H1 (cell line): ENCODE measurements around the gene SGO2. TPM values are rescaled to one million over a fixed set of nuclear protein-coding genes. Genes with fewer than 3 reads are reported as not detected.

Experiments used
- CTCF ChIA-PET: fragments of 300-600 bp; sonication (Branson Sonifier 250); formaldehyde crosslinking; loops from one replicate; lab custom pipeline; 2021; ENCODE audit not compliant: partially characterized antibody; lab: Charles Lee
- POLR2A ChIA-PET: fragments of 300-600 bp; sonication (Branson Sonifier 250); formaldehyde crosslinking; loops from one replicate; lab custom pipeline; 2021; ENCODE audit warnings: inconsistent platforms; ENCODE audit not compliant: partially characterized antibody; lab: Charles Lee
- DNase-seq, 2 experiments: peaks; one replicate each; pipeline versions ENCODE4 v3.0.0 to v3.0.0-alpha.2; 2010 to 2022; ENCODE audit warnings: low spot score in 2 of 2, low read depth in 1 of 2, mixed read lengths in 1 of 2
- FAIRE-seq: peaks from 2 replicates; lab custom pipeline; 2011; peaks lifted over from hg19 to GRCh38; lab: Jason Lieb, UNC
- H2AFZ ChIP-seq: 2 replicates; pipeline ENCODE4 v1.8.1; 2012; ENCODE audit warnings: low read length, inconsistent platforms
- H2AK5ac ChIP-seq: 2 replicates; pipeline ENCODE4 v1.6.1; 2013; ENCODE audit warnings: low read depth, low read length
- H2BK120ac ChIP-seq: replicated peaks from 2 replicates; pipeline ENCODE3; 2013; ENCODE audit warnings: low read depth, low read length, inconsistent platforms
- H2BK12ac ChIP-seq: 2 replicates; pipeline ENCODE4 v1.6.1; 2013; ENCODE audit warnings: low read depth, low read length
- H2BK15ac ChIP-seq: 2 replicates; pipeline ENCODE4 v1.6.1; 2013; ENCODE audit warnings: low read length
- H2BK20ac ChIP-seq: 2 replicates; pipeline ENCODE4 v1.6.1; 2013; ENCODE audit warnings: low read length
- H2BK5ac ChIP-seq: 2 replicates; pipeline ENCODE4 v1.6.1; 2013; ENCODE audit warnings: low read depth, low read length
- H3K14ac ChIP-seq: 2 replicates; pipeline ENCODE4 v1.6.1; 2013; ENCODE audit warnings: inconsistent platforms; ENCODE audit not compliant: insufficient read length
- H3K18ac ChIP-seq: 2 replicates; pipeline ENCODE4 v1.6.1; 2013; ENCODE audit warnings: low read length; ENCODE audit errors: extremely low read depth
- H3K23ac ChIP-seq: 2 replicates; pipeline ENCODE4 v1.6.1; 2013; ENCODE audit warnings: inconsistent platforms; ENCODE audit not compliant: insufficient read length
- H3K23me2 ChIP-seq: 2 replicates; pipeline ENCODE4 v1.6.1; 2013; ENCODE audit warnings: low read depth, low read length
- H3K27ac ChIP-seq: 2 replicates; pipeline ENCODE4 v1.6.1; 2011; ENCODE audit warnings: low read depth, low read length, inconsistent platforms
- H3K27me3 ChIP-seq, 4 experiments: replicated peaks in 1 of 4; 1 replicate in 1 of 4; 2 replicates in 3 of 4; pipeline versions ENCODE4 v1.6.1 to v1.8.1; 2011 to 2013; ENCODE audit warnings: low read length in 3 of 4, mild to moderate bottlenecking in 3 of 4, inconsistent platforms in 2 of 4, mixed read lengths in 2 of 4, moderate library complexity in 1 of 4; ENCODE audit not compliant: control insufficient read depth in 3 of 4, insufficient read depth in 3 of 4; ENCODE audit errors: extremely low read depth in 1 of 4
- H3K36me3 ChIP-seq, 4 experiments: 2 replicates each; pipeline versions ENCODE4 v1.6.1 to v1.8.1; 2011 to 2013; ENCODE audit warnings: mild to moderate bottlenecking in 4 of 4, low read length in 3 of 4, moderate library complexity in 2 of 4, control low read depth in 1 of 4, inconsistent platforms in 1 of 4; ENCODE audit not compliant: insufficient read depth in 4 of 4, control insufficient read depth in 2 of 4
- H3K4ac ChIP-seq: replicated peaks from 2 replicates; pipeline ENCODE3; 2013; ENCODE audit warnings: low read length, low read depth, mixed read lengths, inconsistent platforms; ENCODE audit not compliant: insufficient read length
- H3K4me1 ChIP-seq, 4 experiments: replicated peaks in 1 of 4; 1 replicate in 1 of 4; 2 replicates in 3 of 4; pipeline versions ENCODE4 v1.6.1 to v1.8.1; 2011 to 2013; ENCODE audit warnings: low read length in 3 of 4, inconsistent platforms in 2 of 4, mixed read lengths in 1 of 4; ENCODE audit not compliant: insufficient read depth in 4 of 4, control insufficient read depth in 3 of 4
- H3K4me2 ChIP-seq, 2 experiments: 2 replicates each; pipeline versions ENCODE4 v1.6.1 to v1.8.1; 2011 to 2013; ENCODE audit warnings: low read depth in 2 of 2, low read length in 2 of 2, control low read depth in 1 of 2, inconsistent platforms in 1 of 2, mild to moderate bottlenecking in 1 of 2; ENCODE audit not compliant: insufficient read depth in 1 of 2
- H3K4me3 ChIP-seq, 4 experiments: fragments of 200-600, 300-600 bp in 1 of 4; sonication (generic), shearing (Covaris generic), sonication (Bioruptor Twin) in 1 of 4; 2 replicates each; pipeline versions ENCODE4 v1.5.1 to v1.8.1; 2011 to 2016; ENCODE audit warnings: low read length in 4 of 4, low read depth in 3 of 4, control low read depth in 2 of 4, inconsistent platforms in 2 of 4, mild to moderate bottlenecking in 2 of 4, mixed read lengths in 1 of 4, moderate library complexity in 1 of 4; ENCODE audit not compliant: insufficient read depth in 2 of 4; ENCODE audit errors: extremely low read depth in 1 of 4
- H3K56ac ChIP-seq: replicated peaks from 2 replicates; pipeline ENCODE3; 2013; ENCODE audit warnings: low read depth, mild to moderate bottlenecking, mixed read lengths, low read length, inconsistent platforms; ENCODE audit not compliant: insufficient read length
- H3K79me1 ChIP-seq: 2 replicates; pipeline ENCODE4 v1.6.1; 2013; ENCODE audit warnings: low read depth, low read length, control low read depth
- H3K79me2 ChIP-seq, 2 experiments: 2 replicates each; pipeline versions ENCODE4 v1.6.1 to v1.8.1; 2012 to 2013; ENCODE audit warnings: low read length in 2 of 2, mild to moderate bottlenecking in 2 of 2, inconsistent platforms in 1 of 2; ENCODE audit not compliant: insufficient read depth in 2 of 2, control insufficient read depth in 1 of 2
- H3K9ac ChIP-seq, 4 experiments: replicated peaks in 1 of 4; 1 replicate in 1 of 4; 2 replicates in 3 of 4; pipeline versions ENCODE4 v1.6.1 to v1.8.1; 2011 to 2013; ENCODE audit warnings: low read depth in 3 of 4, low read length in 3 of 4, control low read depth in 2 of 4, mild to moderate bottlenecking in 2 of 4, moderate library complexity in 2 of 4, inconsistent platforms in 1 of 4; ENCODE audit errors: extremely low read depth in 1 of 4
- H3K9me3 ChIP-seq, 2 experiments: 2 replicates each; pipeline versions ENCODE4 v1.6.1 to v1.8.1; 2012 to 2013; ENCODE audit warnings: mild to moderate bottlenecking in 2 of 2, moderate library complexity in 2 of 2, control low read depth in 1 of 2, inconsistent platforms in 1 of 2, low read depth in 1 of 2, low read length in 1 of 2, mixed read lengths in 1 of 2; ENCODE audit not compliant: insufficient read depth in 2 of 2
- H4K20me1 ChIP-seq, 2 experiments: replicated peaks in 1 of 2; 2 replicates each; pipeline versions ENCODE3 to v1.8.1; 2011 to 2013; ENCODE audit warnings: inconsistent platforms in 2 of 2, low read length in 2 of 2, mild to moderate bottlenecking in 1 of 2; ENCODE audit not compliant: insufficient read depth in 2 of 2, control insufficient read depth in 1 of 2
- H4K5ac ChIP-seq: 2 replicates; pipeline ENCODE4 v1.6.1; 2013; ENCODE audit warnings: low read length, low read depth, mixed read lengths, inconsistent platforms; ENCODE audit not compliant: insufficient read length
- H4K8ac ChIP-seq: 2 replicates; pipeline ENCODE4 v1.8.0; 2013; ENCODE audit warnings: mild to moderate bottlenecking, moderate library complexity, low read length, inconsistent platforms; ENCODE audit not compliant: insufficient read depth; ENCODE audit errors: extremely low read depth
- H4K91ac ChIP-seq: replicated peaks from 2 replicates; pipeline ENCODE3; 2013; ENCODE audit warnings: low read length, mixed read lengths, inconsistent platforms; ENCODE audit not compliant: insufficient read length
- BCL11A ChIP-seq, 2 experiments: IDR thresholded peaks; one replicate each; pipeline ENCODE4 v1.6.1; 2011; ENCODE audit warnings: low read depth in 2 of 2, low read length in 2 of 2, mild to moderate bottlenecking in 2 of 2
- CREB1 ChIP-seq: IDR thresholded peaks from 2 replicates; pipeline ENCODE4 v1.6.1; 2012; ENCODE audit warnings: inconsistent platforms
- CTBP2 ChIP-seq: IDR thresholded peaks from 2 replicates; pipeline ENCODE4 v1.7.0; 2011; ENCODE audit warnings: borderline replicate concordance, mild to moderate bottlenecking, moderate library complexity, mixed read lengths, low read length; ENCODE audit not compliant: insufficient read depth, insufficient read length
- KDM1A ChIP-seq: fragments of 200-600, 300-600 bp; sonication (generic); IDR thresholded peaks from 2 replicates; pipeline ENCODE4 v1.7.1; 2016; ENCODE audit warnings: mild to moderate bottlenecking, low read length, borderline replicate concordance
- MAFK ChIP-seq: IDR thresholded peaks from 2 replicates; pipeline ENCODE4 v1.6.1; 2012; ENCODE audit warnings: low read depth, mild to moderate bottlenecking, improper control_type of control experiment, low read length
- POU5F1 ChIP-seq: IDR thresholded peaks from 2 replicates; pipeline ENCODE4 v1.6.1; 2011; ENCODE audit warnings: low read depth, mild to moderate bottlenecking, low read length, moderate library complexity
- SIX5 ChIP-seq: IDR thresholded peaks from 2 replicates; pipeline ENCODE4 v1.6.1; 2011; ENCODE audit warnings: mild to moderate bottlenecking, low read depth, low read length
- TAF1 ChIP-seq: IDR thresholded peaks from 2 replicates; pipeline ENCODE4 v1.6.1; 2011; ENCODE audit warnings: mild to moderate bottlenecking, low read depth, low read length
- YY1 ChIP-seq: IDR thresholded peaks from 2 replicates; pipeline ENCODE4 v1.6.1; 2011; ENCODE audit warnings: low read depth, mild to moderate bottlenecking, low read length
- WGBS, 2 experiments: shearing (Covaris generic) in 1 of 2; methylation state at CpG; one replicate each; pipeline versions ENCODE4 v1.1.6 to v1.1.7; 2013 to 2015; ENCODE audit warnings: low lambda C conversion rate in 2 of 2, mixed read lengths in 2 of 2, inconsistent platforms in 1 of 2, low coverage in 1 of 2, missing lambda C conversion rate in 1 of 2; ENCODE audit not compliant: insufficient replicate concordance in 2 of 2, insufficient coverage in 1 of 2, insufficient read length in 1 of 2; ENCODE audit errors: extremely low coverage in 1 of 2, missing lambda C conversion rate in 1 of 2; 5-methylcytosine and 5-hydroxymethylcytosine counted together
- polyA plus RNA-seq, 7 experiments: library from polyadenylated mRNA; depleted of rRNA in 3 of 7; stranded (reverse) in 5 of 7; unstranded in 2 of 7; fragments of >200 nt in 5 of 7; fragments of 200-250 nt in 2 of 7; gene quantifications; 1 replicate in 5 of 7; 2 replicates in 1 of 7; 4 replicates in 1 of 7; pipeline versions ENCODE4 v1.2.1 to v1.2.3, GENCODE V29; 2011 to 2013; ENCODE audit warnings: missing spikeins in 2 of 7, mixed read lengths in 2 of 7
- total RNA-seq: library from RNA; stranded (reverse); fragmentation: NEBNext Ultra II Directional; extraction: Animal tissue kit (Norgen Biotek cat#: 25700); gene quantifications from 2 replicates; pipeline ENCODE4 v1.2.1, GENCODE V29; 2021
- TF ChIP-seq, protein P1 (sequence below): IDR thresholded peaks from 2 replicates; pipeline ENCODE4 v1.6.1; 2012; ENCODE audit warnings: low read length, inconsistent platforms

The SGO2 gene
- total and polyA plus RNA-seq, 2 of the 8 experiments (the other 6 are each of a cell fraction or from before 2014, with no cell fraction given) = 2.4 to 33.2 TPM

DNA sequence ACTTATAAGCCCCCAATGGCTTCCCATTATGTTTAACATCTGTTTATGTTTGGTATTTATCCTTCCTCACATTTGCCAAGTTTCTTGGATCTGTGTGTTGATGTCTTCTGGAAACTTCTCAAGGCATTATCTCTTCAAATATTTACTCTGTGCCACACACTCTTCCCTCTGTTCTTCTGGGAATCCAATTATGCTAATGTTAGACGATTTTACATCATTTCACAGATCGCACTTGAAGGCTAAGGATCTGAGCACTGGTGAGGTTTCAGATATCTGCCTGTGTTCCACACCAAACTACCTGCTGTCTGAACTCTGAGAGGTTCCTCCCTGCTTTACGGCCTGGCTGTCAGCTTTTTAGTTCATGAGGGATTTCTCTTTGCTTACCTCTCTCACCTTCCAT is 69.9 kb downstream of the SGO2 start:
- no peaks in the 10 kb centered on the region for H3K79me1 ChIP-seq
- no peaks in the 10 kb centered on the region for H3K79me2 ChIP-seq
- H3K36me3 ChIP-seq = no peaks in the 10 kb centered on the region
- H3K4me1 ChIP-seq = no peaks in the 10 kb centered on the region
- no peak overlapping the region for H2BK15ac ChIP-seq
- no peak overlapping the region for H2BK20ac ChIP-seq
- no peak overlapping the region for H3K14ac ChIP-seq
- H3K4ac ChIP-seq = no peak overlapping the region
- H3K18ac ChIP-seq = no peak overlapping the region
- H3K56ac ChIP-seq = no peak overlapping the region
- DNase-seq = no peak
- H2BK120ac ChIP-seq = no peak overlapping the region
- WGBS, 2 experiments = 57% methylated on average over 3 of the region's 3 CpGs; no CpG with 5 or more reads in 1 of the 2 experiments
- H2AK5ac ChIP-seq = no peak overlapping the region
- no peak overlapping the region for H3K27ac ChIP-seq
- H3K23ac ChIP-seq = no peak overlapping the region
- H4K20me1 ChIP-seq = no peaks in the 10 kb centered on the region
- no peaks in the 10 kb centered on the region; a peak in 1 of 7 replicates for H3K27me3 ChIP-seq
- no peak overlapping the region for H2BK12ac ChIP-seq
- H3K4me3 ChIP-seq = no peak overlapping the region
- H4K8ac ChIP-seq = no peak overlapping the region
- H3K9ac ChIP-seq = no peak overlapping the region
- no peak for TF ChIP-seq CREB1
- no peak for TF ChIP-seq YY1
- TF ChIP-seq, protein P1, sequence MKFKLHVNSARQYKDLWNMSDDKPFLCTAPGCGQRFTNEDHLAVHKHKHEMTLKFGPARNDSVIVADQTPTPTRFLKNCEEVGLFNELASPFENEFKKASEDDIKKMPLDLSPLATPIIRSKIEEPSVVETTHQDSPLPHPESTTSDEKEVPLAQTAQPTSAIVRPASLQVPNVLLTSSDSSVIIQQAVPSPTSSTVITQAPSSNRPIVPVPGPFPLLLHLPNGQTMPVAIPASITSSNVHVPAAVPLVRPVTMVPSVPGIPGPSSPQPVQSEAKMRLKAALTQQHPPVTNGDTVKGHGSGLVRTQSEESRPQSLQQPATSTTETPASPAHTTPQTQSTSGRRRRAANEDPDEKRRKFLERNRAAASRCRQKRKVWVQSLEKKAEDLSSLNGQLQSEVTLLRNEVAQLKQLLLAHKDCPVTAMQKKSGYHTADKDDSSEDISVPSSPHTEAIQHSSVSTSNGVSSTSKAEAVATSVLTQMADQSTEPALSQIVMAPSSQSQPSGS = no peak
- no peak for TF ChIP-seq CTBP2
- TF ChIP-seq BCL11A (IDR thresholded peaks at IDR 0.05; ENCODE audit: low read depth in 2 of 2, low read length in 2 of 2) = no peak
- TF ChIP-seq SIX5 = no peak
- TF ChIP-seq MAFK = no peak
- no peak for TF ChIP-seq TAF1
- TF ChIP-seq POU5F1 = no peak
- no peak for TF ChIP-seq KDM1A
- H4K5ac ChIP-seq = no peak overlapping the region
- H3K4me2 ChIP-seq = no peak overlapping the region
- H3K23me2 ChIP-seq = no peaks in the 10 kb centered on the region
- CTCF ChIA-PET = interaction anchor here (0.9 to 1.1 kb wide), 2 partner anchors 9 to 18 kb away, joined by 3 read pairs; no protein-coding TSS in a partner anchor
- no peak overlapping the region for H4K91ac ChIP-seq
- H2AFZ ChIP-seq = no peak overlapping the region
- POLR2A ChIA-PET = no interaction called here
- FAIRE-seq = no peak
- no peak overlapping the region for H2BK5ac ChIP-seq
- no peaks in the 10 kb centered on the region for H3K9me3 ChIP-seq
